ENCODE measurements around the gene C11orf98. TPM values are rescaled to one million over a fixed set of nuclear protein-coding genes. Genes with fewer than 3 reads are reported as not detected.
"Not testable (repeated sequence)": the region's sequence is repeated elsewhere in the genome, so short reads cannot be mapped to it uniquely, and the experiment has no call there.

The C11orf98 gene
- total and polyA plus RNA-seq, 9 donors: 33.4 to 40.9 (median 37.3) TPM

- no peak for DNase-seq
- Histone ChIP-seq H3K9me3 (replicated peaks; ENCODE audit: control insufficient read depth, low read depth, low read length) (no peaks in the 10 kb centered on the region), H3K36me3 (ENCODE audit: control insufficient read depth, insufficient read depth, low read length) (peaks cover 30% of the 10 kb centered on the region), H3K27ac (ENCODE audit: low read length) (peak overlapping the region; percentile 96), H3K4me3 (ENCODE audit: low read length) (peak overlapping the region; percentile 46), H3K4me1 (ENCODE audit: control insufficient read depth, insufficient read depth, low read length) (peaks cover 36% of the 10 kb centered on the region), H3K27me3 (ENCODE audit: control insufficient read depth, insufficient read depth, low read length) (peaks cover 7% of the 10 kb centered on the region)
- no CpG with 5 or more reads among the region's 1 CpG for WGBS (ENCODE audit: insufficient coverage)
Observed at GRCh38 chr11:62688491-62688890, 23.5 kb upstream of the C11orf98 start.

DNA sequence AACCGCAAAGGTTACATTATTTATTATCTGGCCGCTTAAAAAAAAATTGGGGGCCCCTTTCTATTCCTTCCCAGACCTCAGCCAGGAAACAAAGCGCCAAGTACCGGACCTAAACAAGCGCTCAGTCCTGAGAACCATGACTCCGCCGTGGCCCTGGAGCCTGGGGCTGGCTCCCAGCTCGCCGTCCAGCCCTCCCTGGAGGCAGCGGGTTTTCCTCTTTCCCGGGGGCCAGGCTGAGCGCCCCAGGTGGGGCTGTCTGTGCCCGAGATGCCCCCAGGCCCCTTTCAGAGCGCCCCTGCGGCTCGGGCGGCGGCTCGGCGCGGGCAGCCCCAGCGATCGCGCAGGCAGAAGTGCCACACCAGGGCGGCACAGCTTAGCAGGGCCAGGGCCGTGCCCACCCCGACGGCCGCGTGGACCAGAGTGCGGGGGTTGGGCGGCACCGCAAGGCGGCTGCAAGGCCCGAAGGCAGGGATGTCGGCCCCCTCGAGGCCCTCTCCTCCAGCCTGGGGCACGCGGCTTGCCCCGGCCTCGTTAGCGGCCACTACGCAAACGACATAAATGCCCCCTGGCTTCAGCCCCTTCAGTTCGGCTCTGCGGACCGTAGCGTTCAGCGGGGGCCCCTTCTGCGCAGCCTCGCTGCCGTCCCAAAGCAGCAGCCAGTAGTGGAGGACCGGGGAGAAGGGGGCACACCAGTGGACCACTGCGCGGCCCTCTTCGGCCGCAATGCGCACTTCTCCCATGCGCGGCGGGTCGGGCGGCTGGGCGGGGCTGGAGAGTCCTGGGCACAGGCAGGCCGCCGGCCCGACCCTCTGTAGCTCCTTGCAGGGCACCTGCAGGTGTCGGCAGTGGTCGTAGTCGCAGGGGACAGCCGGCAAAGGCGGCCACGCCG lies 22.7 kb upstream of the C11orf98 start:
- no peak for DNase-seq
- H3K36me3 ChIP-seq (ENCODE audit: control insufficient read depth, insufficient read depth, low read length): peaks cover 24% of the 10 kb centered on the region
- H3K4me3 ChIP-seq (ENCODE audit: low read length): peak overlapping the region; percentile 46
- peaks cover 7% of the 10 kb centered on the region for H3K27me3 ChIP-seq (ENCODE audit: control insufficient read depth, insufficient read depth, low read length)
- peak overlapping the region; percentile 96 for H3K27ac ChIP-seq (ENCODE audit: low read length)
- WGBS (ENCODE audit: insufficient coverage): 19% methylated on average over 74 of the region's 74 CpGs
- no peaks in the 10 kb centered on the region for H3K9me3 ChIP-seq (replicated peaks; ENCODE audit: control insufficient read depth, low read depth, low read length)
- H3K4me1 ChIP-seq (ENCODE audit: control insufficient read depth, insufficient read depth, low read length): peaks cover 36% of the 10 kb centered on the region

DNA sequence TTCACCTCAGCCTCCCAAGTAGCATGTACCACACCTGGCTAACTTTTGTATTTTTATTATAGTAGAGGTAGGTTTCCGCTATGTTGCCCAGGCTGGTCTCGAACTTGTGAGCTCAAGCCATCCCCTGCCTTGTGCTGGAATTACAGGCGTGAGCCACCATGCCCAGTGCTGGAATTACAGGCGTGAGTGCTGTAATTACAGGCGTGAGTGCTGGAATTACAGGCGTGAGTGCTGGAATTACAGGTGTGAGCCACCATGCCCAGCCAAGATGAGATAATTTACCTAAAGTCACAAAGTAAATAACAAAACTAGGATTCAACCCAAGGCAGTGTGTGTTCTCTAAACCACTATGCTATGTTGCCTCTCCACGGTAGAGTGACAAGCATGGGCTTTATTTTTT lies 17.5 kb upstream of the C11orf98 start:
- 91% methylated on average over 3 of the region's 7 CpGs for WGBS (ENCODE audit: insufficient coverage)
- peaks cover 2% of the 10 kb centered on the region for H3K27me3 ChIP-seq (ENCODE audit: control insufficient read depth, insufficient read depth, low read length)
- H3K4me3 ChIP-seq (ENCODE audit: low read length): no peak overlapping the region
- H3K9me3 ChIP-seq (replicated peaks; ENCODE audit: control insufficient read depth, low read depth, low read length): no peaks in the 10 kb centered on the region
- DNase-seq: no peak
- peaks cover 15% of the 10 kb centered on the region for H3K4me1 ChIP-seq (ENCODE audit: control insufficient read depth, insufficient read depth, low read length)
- H3K36me3 ChIP-seq (ENCODE audit: control insufficient read depth, insufficient read depth, low read length): peaks cover 4% of the 10 kb centered on the region
- no peak overlapping the region for H3K27ac ChIP-seq (ENCODE audit: low read length)

- Histone ChIP-seq H3K4me3 (ENCODE audit: low read length) (no peak overlapping the region), H3K27me3 (ENCODE audit: control insufficient read depth, insufficient read depth, low read length) (no peaks in the 10 kb centered on the region), H3K4me1 (ENCODE audit: control insufficient read depth, insufficient read depth, low read length) (peaks cover 17% of the 10 kb centered on the region), H3K9me3 (replicated peaks; ENCODE audit: control insufficient read depth, low read depth, low read length) (no peaks in the 10 kb centered on the region), H3K27ac (ENCODE audit: low read length) (peak overlapping the region; percentile 51), H3K36me3 (ENCODE audit: control insufficient read depth, insufficient read depth, low read length) (peaks cover 19% of the 10 kb centered on the region)
- 0% methylated on average over 1 of the region's 4 CpGs for WGBS (ENCODE audit: insufficient coverage)
- DNase-seq: peak; percentile 87
Observed at GRCh38 chr11:62680825-62681240, 15.8 kb upstream of the C11orf98 start.

- no peaks in the 10 kb centered on the region for H3K9me3 ChIP-seq (replicated peaks; ENCODE audit: control insufficient read depth, low read depth, low read length)
- H3K27me3 ChIP-seq (ENCODE audit: control insufficient read depth, insufficient read depth, low read length): no peaks in the 10 kb centered on the region
- WGBS (ENCODE audit: insufficient coverage): under 1% methylated on average over 42 of the region's 55 CpGs
- peak within 1 kb of the TSS; percentile 86 for H3K27ac ChIP-seq (ENCODE audit: low read length)
- peaks cover 22% of the 10 kb centered on the region for H3K36me3 ChIP-seq (ENCODE audit: control insufficient read depth, insufficient read depth, low read length)
- DNase-seq: peak; percentile 97
- H3K4me1 ChIP-seq (ENCODE audit: control insufficient read depth, insufficient read depth, low read length): peaks cover 17% of the 10 kb centered on the region
- H3K4me3 ChIP-seq (ENCODE audit: low read length): peak within 1 kb of the TSS; percentile 96
Observed at GRCh38 chr11:62678770-62679696, 14.0 kb upstream of the C11orf98 start, which contains the start of gene UBXN1. Gene UBXN1 (minus strand): TSS chr11:62679073. CDS start chr11:62678923, 150 bp downstream.

GRCh38 chr11:62678433-62678769 lies 13.4 kb upstream of the C11orf98 start:
- Histone ChIP-seq H3K27me3 (ENCODE audit: control insufficient read depth, insufficient read depth, low read length) (no peaks in the 10 kb centered on the region), H3K27ac (ENCODE audit: low read length) (peak overlapping the region; percentile 86), H3K36me3 (ENCODE audit: control insufficient read depth, insufficient read depth, low read length) (peaks cover 26% of the 10 kb centered on the region), H3K4me3 (ENCODE audit: low read length) (peak overlapping the region; percentile 96), H3K9me3 (replicated peaks; ENCODE audit: control insufficient read depth, low read depth, low read length) (no peaks in the 10 kb centered on the region), H3K4me1 (ENCODE audit: control insufficient read depth, insufficient read depth, low read length) (peaks cover 17% of the 10 kb centered on the region)
- DNase-seq: no peak
- 4% methylated on average over 9 of the region's 16 CpGs for WGBS (ENCODE audit: insufficient coverage)

- H3K36me3 ChIP-seq (ENCODE audit: control insufficient read depth, insufficient read depth, low read length): peaks cover 32% of the 10 kb centered on the region
- H3K9me3 ChIP-seq (replicated peaks; ENCODE audit: control insufficient read depth, low read depth, low read length): no peaks in the 10 kb centered on the region
- peak overlapping the region; percentile 96 for H3K4me3 ChIP-seq (ENCODE audit: low read length)
- no peaks in the 10 kb centered on the region for H3K27me3 ChIP-seq (ENCODE audit: control insufficient read depth, insufficient read depth, low read length)
- DNase-seq: no peak
- H3K4me1 ChIP-seq (ENCODE audit: control insufficient read depth, insufficient read depth, low read length): peaks cover 23% of the 10 kb centered on the region
- 78% methylated on average over 11 of the region's 15 CpGs for WGBS (ENCODE audit: insufficient coverage)
- H3K27ac ChIP-seq (ENCODE audit: low read length): no peak overlapping the region
Observed at GRCh38 chr11:62677714-62678113, 12.7 kb upstream of the C11orf98 start.

DNA sequence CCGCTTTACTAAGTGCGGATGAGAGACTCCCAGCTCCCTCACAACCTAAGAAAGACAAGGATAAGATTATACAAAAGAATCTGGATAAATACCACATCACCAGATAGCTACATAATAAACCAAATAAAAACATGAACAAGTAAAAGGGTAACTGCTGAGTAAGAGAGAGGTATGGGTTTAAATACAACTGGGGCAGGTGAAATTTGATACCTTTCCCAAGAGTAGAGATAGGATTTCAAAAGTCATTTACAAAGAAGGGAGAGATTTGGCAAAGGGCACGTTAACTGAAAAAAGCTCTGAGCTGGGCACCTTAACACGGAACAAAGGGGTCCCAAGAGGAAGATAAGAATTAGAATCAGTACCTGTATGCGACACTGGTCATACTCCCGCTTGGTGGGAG lies 12.1 kb upstream of the C11orf98 start:
- H3K27ac ChIP-seq (ENCODE audit: low read length): no peak overlapping the region
- no peak for DNase-seq
- H3K4me1 ChIP-seq (ENCODE audit: control insufficient read depth, insufficient read depth, low read length): peaks cover 28% of the 10 kb centered on the region
- WGBS (ENCODE audit: insufficient coverage): 41% methylated on average over 2 of the region's 6 CpGs
- no peak overlapping the region for H3K4me3 ChIP-seq (ENCODE audit: low read length)
- H3K36me3 ChIP-seq (ENCODE audit: control insufficient read depth, insufficient read depth, low read length): peaks cover 32% of the 10 kb centered on the region
- no peaks in the 10 kb centered on the region for H3K9me3 ChIP-seq (replicated peaks; ENCODE audit: control insufficient read depth, low read depth, low read length)
- H3K27me3 ChIP-seq (ENCODE audit: control insufficient read depth, insufficient read depth, low read length): no peaks in the 10 kb centered on the region

DNA sequence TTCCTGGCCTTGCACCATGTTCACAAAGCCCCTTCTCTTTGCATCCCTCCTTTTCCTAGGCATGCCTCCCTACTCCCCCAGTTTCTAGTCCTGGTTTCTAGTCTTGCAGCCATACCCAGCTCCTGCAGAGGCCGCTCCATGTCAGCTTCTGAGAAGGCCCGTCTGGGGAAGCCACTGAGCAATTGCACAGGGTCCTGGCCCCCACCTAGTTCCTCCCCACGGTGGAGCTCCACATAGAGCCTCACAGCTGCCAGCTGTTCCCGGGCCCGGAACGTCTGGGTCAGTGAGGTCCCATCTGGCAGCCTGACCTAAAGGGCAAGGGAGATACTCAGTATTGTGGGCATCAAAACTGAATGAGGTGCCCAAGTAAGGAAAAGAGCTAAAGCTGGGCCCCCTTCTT lies 11.7 kb upstream of the C11orf98 start:
- H3K27me3 ChIP-seq (ENCODE audit: control insufficient read depth, insufficient read depth, low read length): no peaks in the 10 kb centered on the region
- H3K9me3 ChIP-seq (replicated peaks; ENCODE audit: control insufficient read depth, low read depth, low read length): no peaks in the 10 kb centered on the region
- H3K4me1 ChIP-seq (ENCODE audit: control insufficient read depth, insufficient read depth, low read length): peaks cover 29% of the 10 kb centered on the region
- peaks cover 32% of the 10 kb centered on the region for H3K36me3 ChIP-seq (ENCODE audit: control insufficient read depth, insufficient read depth, low read length)
- no peak overlapping the region for H3K27ac ChIP-seq (ENCODE audit: low read length)
- DNase-seq: no peak
- no peak overlapping the region for H3K4me3 ChIP-seq (ENCODE audit: low read length)
- 65% methylated on average over 5 of the region's 6 CpGs for WGBS (ENCODE audit: insufficient coverage)

GRCh38 chr11:62675415-62675814 lies 10.4 kb upstream of the C11orf98 start:
- DNase-seq; H3K9me3 ChIP-seq (replicated peaks; ENCODE audit: control insufficient read depth, low read depth, low read length); H3K27me3 ChIP-seq (ENCODE audit: control insufficient read depth, insufficient read depth, low read length); H3K4me3 ChIP-seq (ENCODE audit: low read length); H3K27ac ChIP-seq (ENCODE audit: low read length): not testable (repeated sequence)
- WGBS (ENCODE audit: insufficient coverage): 87% methylated on average over 3 of the region's 10 CpGs
- Histone ChIP-seq H3K36me3 (ENCODE audit: control insufficient read depth, insufficient read depth, low read length) (peaks cover 32% of the 10 kb centered on the region), H3K4me1 (ENCODE audit: control insufficient read depth, insufficient read depth, low read length) (peaks cover 27% of the 10 kb centered on the region)
